Activated naive CD4-positive, alpha-beta T cell treated with anti-CD3 and anti-CD28 coated beads, Interleukin-2, amount 50 U/mL, for 16 hours (primary cell): ENCODE results near the gene NDUFAF8.
"Not testable (repeated sequence)": the region's sequence is repeated elsewhere in the genome, so short reads cannot be mapped to it uniquely, and the experiment has no call there.

Experiments
- DNase-seq: peaks from one replicate; pipeline ENCODE4 v3.0.0-alpha.2; 2020

Gene NDUFAF8

GRCh38 chr17:81223762-81224130 lies 15.4 kb upstream of the NDUFAF8 start:
- DNase-seq, result no peak

GRCh38 chr17:81227630-81228029 lies 11.5 kb upstream of the NDUFAF8 start:
- DNase-seq, result not testable (repeated sequence)

- no peak for DNase-seq
Measured at GRCh38 chr17:81228420-81228819, 10.7 kb upstream of the NDUFAF8 start.

- DNase-seq, result no peak
Measured at GRCh38 chr17:81228834-81229665, 10.1 kb upstream of the NDUFAF8 start.

DNA sequence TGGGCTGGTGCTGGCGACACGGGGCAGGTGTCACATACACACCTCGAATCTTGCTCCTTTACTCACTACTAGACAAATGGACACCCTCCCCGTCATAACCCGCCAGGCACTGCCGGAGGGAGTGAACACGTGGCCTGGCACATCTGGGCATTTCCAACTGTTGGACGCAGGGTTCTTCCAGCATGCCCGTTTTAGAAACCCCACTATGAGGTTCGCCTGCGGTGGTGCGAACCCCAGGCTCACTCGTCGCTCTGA lies 9.5 kb upstream of the NDUFAF8 start:
- no peak for DNase-seq

- no peak for DNase-seq
Measured at GRCh38 chr17:81230043-81230820, 8.9 kb upstream of the NDUFAF8 start.

DNA sequence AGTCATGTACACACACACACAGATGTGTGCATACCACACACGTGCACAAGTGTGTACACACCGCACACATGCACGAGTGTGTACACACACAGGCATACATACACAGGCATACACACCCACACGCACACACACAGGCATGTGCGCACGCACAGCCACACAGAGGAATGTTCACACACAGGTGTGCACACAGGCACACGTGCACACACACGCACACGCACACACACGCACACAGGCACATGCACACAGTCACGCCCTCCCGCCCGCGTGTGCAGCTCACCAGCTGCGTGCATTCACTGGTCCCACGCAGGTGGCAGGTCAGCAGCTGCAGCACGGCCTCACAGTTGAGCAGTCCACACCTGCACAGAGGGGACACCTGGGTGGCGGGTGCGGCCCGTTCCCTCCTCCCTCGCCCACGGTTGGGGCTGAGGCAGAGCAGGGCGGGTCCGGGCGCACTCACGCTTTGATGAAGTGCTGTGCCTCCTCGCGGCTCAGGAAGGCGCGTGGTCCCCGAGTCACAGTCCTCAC lies 7.9 kb upstream of the NDUFAF8 start:
- DNase-seq, result no peak

DNA sequence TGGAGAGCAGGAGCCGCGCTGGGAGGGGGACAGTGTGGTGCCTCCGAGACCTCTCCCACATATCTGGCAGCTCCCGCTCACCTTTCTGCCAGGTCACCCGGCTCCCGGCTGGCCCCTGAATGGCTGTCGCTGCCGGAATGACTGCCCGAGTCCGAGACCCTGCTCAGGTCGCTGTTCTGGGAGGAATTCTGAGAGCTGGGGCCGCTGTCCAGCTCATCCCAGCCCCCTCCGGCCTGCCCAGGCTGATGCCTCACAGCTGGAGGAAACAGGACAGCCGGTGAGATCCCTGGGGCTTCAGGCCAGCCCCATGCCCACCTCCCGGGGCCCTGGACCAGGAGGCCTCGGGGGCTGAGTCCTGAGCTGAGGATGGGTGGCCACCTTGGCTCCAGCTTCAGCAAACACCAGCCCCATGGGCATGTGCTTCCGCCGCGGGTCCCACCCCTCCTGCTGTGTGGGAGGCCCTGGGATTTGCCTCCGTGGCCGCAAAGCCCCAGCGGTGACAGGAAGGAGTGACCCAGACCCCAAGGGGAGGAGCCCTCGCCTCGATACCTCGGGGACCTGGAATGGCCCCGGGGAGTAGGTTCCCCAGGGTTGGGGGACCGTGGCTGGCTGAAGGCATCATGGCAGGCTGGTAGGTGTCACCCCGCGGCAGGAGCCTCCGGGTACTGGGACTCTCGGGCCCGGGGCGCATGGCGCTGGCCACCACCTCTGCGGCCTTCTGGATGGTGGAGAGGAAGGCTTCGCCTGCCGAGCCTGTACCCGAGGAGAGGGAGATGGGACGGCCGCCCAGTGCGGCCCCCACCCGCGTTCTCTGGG lies 7.1 kb upstream of the NDUFAF8 start:
- no peak for DNase-seq

DNA sequence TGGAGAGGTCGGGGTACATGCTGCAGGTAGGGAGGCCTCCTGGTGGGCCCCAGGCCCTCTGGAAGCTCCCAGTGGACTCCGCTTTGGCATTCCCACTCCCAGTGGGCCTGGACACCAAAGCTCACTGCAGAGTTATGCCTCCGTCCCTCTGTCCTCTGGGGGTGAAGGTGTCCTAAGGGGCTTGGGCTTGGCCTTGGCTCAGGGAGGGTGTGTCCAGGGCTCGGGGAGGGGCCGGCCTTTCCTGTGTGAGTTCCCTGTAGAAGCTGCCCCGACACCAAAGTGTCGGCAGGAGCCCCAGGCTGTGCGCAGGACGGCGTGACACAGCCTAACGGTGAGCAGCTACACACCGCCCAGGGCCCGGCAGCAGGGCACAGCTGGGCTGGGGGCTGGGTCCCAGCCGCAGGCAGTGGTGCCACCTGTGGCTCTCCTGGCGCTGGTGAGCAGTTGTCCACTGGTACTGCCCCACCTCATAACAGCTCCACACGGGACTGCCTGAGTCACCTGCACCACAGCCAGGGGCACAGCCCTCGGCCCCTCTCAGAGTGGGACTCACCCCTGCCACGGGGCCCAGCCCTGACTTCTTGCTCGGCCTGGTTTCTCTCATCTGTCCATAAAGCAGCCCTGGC lies 6.4 kb upstream of the NDUFAF8 start:
- no peak for DNase-seq

DNA sequence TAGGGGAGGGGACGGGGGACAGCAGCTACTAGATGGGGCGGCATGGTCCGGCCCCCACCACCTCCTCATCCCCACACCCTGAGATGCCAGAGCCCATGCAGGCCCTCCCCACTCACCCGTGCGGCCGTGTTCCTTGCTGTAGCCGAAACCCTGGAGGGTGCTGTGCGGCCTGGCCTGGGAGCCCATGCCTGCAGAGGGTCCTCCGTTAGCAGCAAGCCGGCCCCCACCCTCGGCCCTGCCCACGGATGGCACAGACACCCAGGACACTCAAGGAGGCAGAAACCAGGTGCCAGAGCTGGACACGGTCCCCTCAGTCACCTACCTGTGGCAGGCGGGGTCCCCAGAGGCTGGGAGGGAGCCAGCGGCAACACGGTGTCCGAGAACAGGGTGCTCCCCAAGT lies 5.8 kb upstream of the NDUFAF8 start:
- DNase-seq, result no peak

GRCh38 chr17:81233811-81234505 lies 5.2 kb upstream of the NDUFAF8 start:
- no peak for DNase-seq

GRCh38 chr17:81234506-81234855 lies 4.6 kb upstream of the NDUFAF8 start:
- DNase-seq, result no peak

DNA sequence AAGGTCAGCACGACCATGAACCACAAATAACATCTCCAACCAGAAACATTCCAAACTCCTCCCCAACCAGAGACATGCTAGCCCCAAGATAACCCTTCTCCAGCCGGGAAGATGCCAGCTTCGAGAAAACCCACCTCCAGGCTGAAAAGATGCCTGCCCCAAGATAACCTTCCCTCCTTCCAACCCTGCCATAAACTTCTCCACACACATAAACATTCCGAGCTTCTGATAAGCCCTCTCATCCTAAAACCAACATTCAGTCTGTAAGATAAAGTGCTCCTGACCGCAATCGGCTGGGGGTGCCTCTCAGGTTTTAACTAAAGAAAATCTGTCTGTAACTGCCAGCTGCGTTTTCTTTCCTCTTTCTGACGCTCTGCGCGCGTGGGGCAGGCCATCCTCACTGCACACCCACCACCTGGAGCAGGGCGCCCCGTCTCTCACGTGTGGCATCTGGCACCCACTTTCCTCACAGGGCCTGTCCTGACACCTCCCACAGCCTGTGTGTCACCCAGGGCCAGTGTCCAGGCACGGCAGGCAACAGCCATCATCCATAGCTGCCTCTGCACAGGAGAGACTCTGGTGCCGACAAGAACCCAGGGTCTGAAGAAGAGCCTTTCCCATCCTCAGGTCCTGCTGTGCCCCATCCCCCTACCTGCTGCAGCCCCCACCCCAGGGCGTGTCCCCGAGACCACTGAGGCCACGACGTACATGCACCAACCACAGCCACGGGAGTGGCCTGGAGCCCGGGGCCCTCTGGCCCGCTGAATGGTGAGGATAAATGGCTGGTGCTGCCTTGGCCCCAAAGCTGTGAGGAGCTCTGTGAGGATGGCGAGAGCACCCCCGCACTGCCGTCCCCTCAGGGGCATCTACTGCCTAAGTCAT lies 3.9 kb upstream of the NDUFAF8 start:
- DNase-seq, result no peak

GRCh38 chr17:81235822-81236740 lies 3.0 kb upstream of the NDUFAF8 start:
- DNase-seq, result no peak

GRCh38 chr17:81236784-81237183 lies 2.3 kb upstream of the NDUFAF8 start:
- DNase-seq, result no peak

- no peak for DNase-seq
Measured at GRCh38 chr17:81237591-81238489, 1.3 kb upstream of the NDUFAF8 start.

DNA sequence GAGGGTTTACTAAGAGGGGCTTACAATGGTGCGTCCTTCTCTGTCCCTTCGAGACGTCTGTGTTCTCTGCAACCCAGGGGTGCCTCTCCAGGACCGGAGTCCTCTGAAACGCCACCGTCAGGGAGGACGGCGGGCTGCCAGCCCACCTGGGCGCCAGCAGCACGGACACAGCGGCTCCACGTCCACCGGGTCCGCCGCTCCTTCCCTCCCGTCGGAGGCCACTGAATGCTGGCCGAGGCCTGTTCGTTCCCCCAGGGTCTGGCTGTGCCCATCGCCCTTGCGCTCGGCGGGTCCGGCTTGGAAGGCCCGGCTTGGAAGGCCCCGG lies 666 bp upstream of the NDUFAF8 start:
- no peak for DNase-seq

DNA sequence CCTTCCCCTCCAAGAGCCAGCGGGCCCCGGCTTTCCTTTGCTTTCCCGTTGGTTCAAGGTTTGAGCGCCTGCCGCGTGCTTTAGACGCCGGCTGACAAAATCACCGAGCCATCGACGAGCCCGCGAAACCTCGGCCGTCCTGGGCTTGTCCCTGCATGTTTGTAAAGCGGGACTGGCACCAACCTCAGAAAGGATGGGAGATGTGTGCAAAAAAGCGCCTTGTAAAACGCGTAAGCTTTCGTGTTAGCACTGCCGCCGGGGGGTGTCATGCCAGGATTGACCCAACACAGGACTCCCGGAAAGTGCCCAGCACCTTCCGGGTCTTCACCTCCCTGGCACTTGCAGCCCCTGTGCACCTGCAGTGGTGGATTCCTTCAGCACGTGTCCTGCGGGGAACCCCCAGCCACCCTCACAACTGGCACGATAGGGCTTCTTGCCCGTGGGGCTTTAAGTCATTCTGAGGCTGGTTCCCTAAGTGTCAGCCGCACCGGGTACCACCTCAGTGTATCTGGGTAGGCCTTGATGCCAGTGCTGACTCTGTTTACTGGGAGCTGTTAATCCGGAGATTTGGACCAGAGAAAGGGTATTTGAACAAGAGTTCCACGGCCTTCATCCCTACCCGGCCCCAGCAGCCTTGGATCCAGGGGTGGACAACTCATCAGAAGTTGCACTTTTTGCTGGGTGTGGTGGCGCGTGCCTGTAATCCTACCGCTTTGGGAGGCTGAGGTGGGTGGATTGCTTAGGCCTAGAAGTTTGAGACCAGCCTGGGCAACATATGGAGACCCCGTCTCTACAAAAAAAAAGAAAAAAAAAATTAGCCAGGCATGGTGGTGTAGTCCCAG lies 817 bp downstream of the NDUFAF8 start:
- peak; percentile 69 for DNase-seq
